Mesenchymal stem cell (in vitro differentiated cells and primary cell): ENCODE data around the gene SNCAIP.

Experiments
- DNase-seq: peaks from one replicate; pipeline ENCODE4 v3.0.0-alpha.2; 2013
- H2AFZ ChIP-seq: one replicate; pipeline ENCODE4 v1.6.1; 2013; ENCODE audit warnings: low read depth, mild to moderate bottlenecking, control low read depth, inconsistent platforms, low read length, moderate library complexity
- H2AK5ac ChIP-seq: 2 replicates; pipeline ENCODE4 v1.6.1; 2013; ENCODE audit warnings: low read length, moderate library complexity, mild to moderate bottlenecking, inconsistent platforms; ENCODE audit not compliant: severe bottlenecking
- H2BK120ac ChIP-seq: one replicate; pipeline ENCODE4 v1.6.1; 2013; ENCODE audit warnings: low read depth, mild to moderate bottlenecking, inconsistent platforms, low read length, moderate library complexity
- H2BK12ac ChIP-seq, 2 experiments: one replicate each; pipeline ENCODE4 v1.6.1; 2013; ENCODE audit warnings: inconsistent platforms in 2 of 2, low read length in 2 of 2, mild to moderate bottlenecking in 2 of 2, moderate library complexity in 2 of 2, control low read depth in 1 of 2
- H2BK15ac ChIP-seq: one replicate; pipeline ENCODE4 v1.6.1; 2013; ENCODE audit warnings: mild to moderate bottlenecking, low read depth, inconsistent platforms; ENCODE audit not compliant: poor library complexity, severe bottlenecking
- H2BK5ac ChIP-seq: 2 replicates; pipeline ENCODE4 v1.6.1; 2013; ENCODE audit warnings: low read depth, mild to moderate bottlenecking, low read length, control low read depth, inconsistent platforms; ENCODE audit not compliant: poor library complexity, severe bottlenecking
- H3K14ac ChIP-seq, 2 experiments: one replicate each; pipeline ENCODE4 v1.6.1; 2013; ENCODE audit warnings: inconsistent platforms in 2 of 2, low read length in 2 of 2, control low read depth in 1 of 2, mild to moderate bottlenecking in 1 of 2, moderate library complexity in 1 of 2
- H3K18ac ChIP-seq, 2 experiments: one replicate each; pipeline ENCODE4 v1.6.1; 2013; ENCODE audit warnings: inconsistent platforms in 2 of 2, low read length in 2 of 2, control low read depth in 1 of 2, low read depth in 1 of 2, mild to moderate bottlenecking in 1 of 2
- H3K23ac ChIP-seq, 2 experiments: one replicate each; pipeline ENCODE4 v1.6.1; 2013; ENCODE audit warnings: inconsistent platforms in 2 of 2, low read length in 2 of 2, mild to moderate bottlenecking in 2 of 2, moderate library complexity in 2 of 2, control low read depth in 1 of 2
- H3K27ac ChIP-seq: 2 replicates; pipeline ENCODE4 v1.5.1; 2013; ENCODE audit warnings: mild to moderate bottlenecking, moderate library complexity, low read length, control low read depth, inconsistent platforms; ENCODE audit not compliant: poor library complexity, severe bottlenecking
- H3K27me3 ChIP-seq, 2 experiments: 2 replicates each; pipeline versions ENCODE4 v1.6.1 to v1.7.0; 2013; ENCODE audit warnings: low read length in 2 of 2, mild to moderate bottlenecking in 2 of 2, moderate library complexity in 2 of 2, control low read depth in 1 of 2, inconsistent platforms in 1 of 2; ENCODE audit not compliant: control insufficient read depth in 1 of 2, insufficient read depth in 1 of 2
- H3K36me3 ChIP-seq, 2 experiments: 2 replicates each; pipeline versions ENCODE4 v1.6.1 to v1.7.0; 2013; ENCODE audit warnings: low read length in 2 of 2, control low read depth in 1 of 2, inconsistent platforms in 1 of 2, low read depth in 1 of 2, mild to moderate bottlenecking in 1 of 2; ENCODE audit not compliant: insufficient read depth in 2 of 2, control insufficient read depth in 1 of 2
- H3K4ac ChIP-seq, 2 experiments: one replicate each; pipeline ENCODE4 v1.6.1; 2013; ENCODE audit warnings: inconsistent platforms in 2 of 2, low read length in 2 of 2, mild to moderate bottlenecking in 2 of 2, moderate library complexity in 2 of 2, control low read depth in 1 of 2, low read depth in 1 of 2
- H3K4me1 ChIP-seq: 2 replicates; pipeline ENCODE4 v1.6.1; 2013; ENCODE audit warnings: low read depth, low read length, control low read depth; ENCODE audit not compliant: control insufficient read depth, insufficient read depth
- H3K4me2 ChIP-seq: 2 replicates; pipeline ENCODE4 v1.6.1; 2013; ENCODE audit warnings: low read length, mild to moderate bottlenecking, inconsistent platforms; ENCODE audit not compliant: poor library complexity, severe bottlenecking
- H3K4me3 ChIP-seq, 2 experiments: 2 replicates each; pipeline versions ENCODE4 v1.5.1 to v1.7.0; 2013; ENCODE audit warnings: low read length in 2 of 2, mild to moderate bottlenecking in 2 of 2, control low read depth in 1 of 2, low read depth in 1 of 2; ENCODE audit not compliant: insufficient read depth in 1 of 2
- H3K79me1 ChIP-seq: replicated peaks from 2 replicates; pipeline ENCODE4 v1.6.1; 2013; ENCODE audit warnings: mild to moderate bottlenecking, control low read depth, low read length, inconsistent platforms; ENCODE audit not compliant: poor library complexity, severe bottlenecking
- H3K9ac ChIP-seq: 2 replicates; pipeline ENCODE4 v1.7.0; 2013; ENCODE audit warnings: mild to moderate bottlenecking, low read length, moderate library complexity
- H3K9me3 ChIP-seq: 2 replicates; pipeline ENCODE4 v1.7.0; 2013; ENCODE audit warnings: mild to moderate bottlenecking, low read length; ENCODE audit not compliant: control insufficient read depth
- H4K8ac ChIP-seq: one replicate; pipeline ENCODE4 v1.6.1; 2013; ENCODE audit warnings: inconsistent platforms, mild to moderate bottlenecking, low read length, moderate library complexity
- H4K91ac ChIP-seq: one replicate; pipeline ENCODE4 v1.6.1; 2013; ENCODE audit warnings: mild to moderate bottlenecking, low read length, inconsistent platforms
- WGBS: methylation state at CpG from one replicate; pipeline ENCODE4 v1.1.7; 2013; ENCODE audit warnings: mixed read lengths; 5-methylcytosine and 5-hydroxymethylcytosine counted together

The SNCAIP gene

GRCh38 chr5:122507045-122507444, 195.0 kb downstream of the SNCAIP start:
- Histone ChIP-seq H3K79me1 (no peaks in the 10 kb centered on the region), H4K91ac (no peak overlapping the region), H3K4me2 (no peak overlapping the region), H2BK12ac (no peak overlapping the region), H3K18ac (no peak overlapping the region), H3K23ac (no peak overlapping the region), H3K27me3 (peaks cover 0 to 8% of the 10 kb centered on the region in 2 experiments), H3K4me3 (no peak overlapping the region), H2AK5ac (no peak overlapping the region), H3K14ac (no peak overlapping the region), H3K9me3 (no peaks in the 10 kb centered on the region), H2AFZ (no peak overlapping the region), H2BK15ac (no peak overlapping the region), H3K9ac (no peak overlapping the region), H3K36me3 (no peaks in the 10 kb centered on the region), H2BK5ac (no peak overlapping the region), H2BK120ac (no peak overlapping the region), H3K4me1 (peaks cover 2% of the 10 kb centered on the region), H3K4ac (no peak overlapping the region), H3K27ac (no peak overlapping the region), H4K8ac (no peak overlapping the region)
- 17% methylated on average over 1 of the region's 1 CpG for WGBS
- no peak for DNase-seq

GRCh38 chr5:122507581-122507980, 195.5 kb downstream of the SNCAIP start:
- H3K4me3 ChIP-seq: no peak overlapping the region
- no peak overlapping the region for H2BK15ac ChIP-seq
- H3K18ac ChIP-seq: no peak overlapping the region
- H3K14ac ChIP-seq: no peak overlapping the region
- H2BK120ac ChIP-seq: no peak overlapping the region
- no peak overlapping the region for H3K27ac ChIP-seq
- H3K9me3 ChIP-seq: no peaks in the 10 kb centered on the region
- DNase-seq: no peak
- H3K9ac ChIP-seq: no peak overlapping the region
- no peaks in the 10 kb centered on the region for H3K36me3 ChIP-seq
- no peak overlapping the region for H2AFZ ChIP-seq
- no peak overlapping the region for H3K23ac ChIP-seq
- no peak overlapping the region for H4K91ac ChIP-seq
- no peak overlapping the region for H2BK5ac ChIP-seq
- H3K27me3 ChIP-seq: peaks cover 0 to 7% of the 10 kb centered on the region in 2 experiments
- H3K4ac ChIP-seq: no peak overlapping the region
- H4K8ac ChIP-seq: no peak overlapping the region
- peaks cover 2% of the 10 kb centered on the region for H3K4me1 ChIP-seq
- WGBS: 95% methylated on average over 5 of the region's 5 CpGs
- H2AK5ac ChIP-seq: no peak overlapping the region
- H2BK12ac ChIP-seq: no peak overlapping the region
- H3K79me1 ChIP-seq: no peaks in the 10 kb centered on the region
- H3K4me2 ChIP-seq: no peak overlapping the region

- H3K23ac ChIP-seq: no peak overlapping the region
Observed at GRCh38 chr5:122508623-122509022, 196.6 kb downstream of the SNCAIP start.

More at GRCh38 chr5:122508623-122509022, 196.6 kb downstream of the SNCAIP start:
- no peak overlapping the region for H2BK12ac ChIP-seq
- H3K36me3 ChIP-seq: no peaks in the 10 kb centered on the region
- H2BK15ac ChIP-seq: no peak overlapping the region
- DNase-seq: no peak
- H2BK120ac ChIP-seq: no peak overlapping the region
- H3K4me2 ChIP-seq: no peak overlapping the region
- H2BK5ac ChIP-seq: no peak overlapping the region
- H3K9ac ChIP-seq: no peak overlapping the region
- H3K79me1 ChIP-seq: no peaks in the 10 kb centered on the region
- H3K9me3 ChIP-seq: no peaks in the 10 kb centered on the region
- H2AFZ ChIP-seq: no peak overlapping the region
- no peak overlapping the region for H3K14ac ChIP-seq
- H4K91ac ChIP-seq: no peak overlapping the region
- H3K27ac ChIP-seq: no peak overlapping the region
- H4K8ac ChIP-seq: no peak overlapping the region
- no peak overlapping the region for H2AK5ac ChIP-seq
- peaks cover 2% of the 10 kb centered on the region for H3K4me1 ChIP-seq
- no peak overlapping the region for H3K4ac ChIP-seq
- peaks cover 0 to 4% of the 10 kb centered on the region in 2 experiments for H3K27me3 ChIP-seq
- no peak overlapping the region for H3K4me3 ChIP-seq
- H3K18ac ChIP-seq: no peak overlapping the region
